GM18498 (cell line): ENCODE data around the gene CASS4.

Source experiments
- ATAC-seq: cut with Tn5 transposase; IDR thresholded peaks from one replicate; pipeline ENCODE4 v1.9.1; 2021; ENCODE audit warnings: mild to moderate bottlenecking, moderate library complexity; ENCODE audit not compliant: unreplicated experiment

The CASS4 gene

DNA sequence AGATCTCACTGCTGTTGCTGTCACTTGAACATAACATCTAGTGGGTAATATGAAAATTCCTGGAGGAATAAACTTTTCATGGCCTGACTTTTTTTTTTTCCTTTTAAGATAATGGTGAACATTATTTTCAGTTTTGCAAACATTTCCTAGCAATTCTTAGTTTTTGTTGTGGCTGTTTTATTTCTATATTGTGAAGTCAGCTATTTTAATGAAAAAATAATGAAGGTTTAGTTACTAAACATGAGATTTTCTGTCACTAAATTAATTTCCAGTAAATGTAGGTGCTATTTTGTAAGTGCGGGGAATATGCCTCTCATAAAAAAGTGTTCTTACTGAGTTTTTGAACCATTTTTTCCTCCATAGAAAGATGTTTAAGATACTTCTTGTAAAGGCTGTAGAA lies 89.1 kb downstream of the CASS4 start:
- ATAC-seq, result no peak

DNA sequence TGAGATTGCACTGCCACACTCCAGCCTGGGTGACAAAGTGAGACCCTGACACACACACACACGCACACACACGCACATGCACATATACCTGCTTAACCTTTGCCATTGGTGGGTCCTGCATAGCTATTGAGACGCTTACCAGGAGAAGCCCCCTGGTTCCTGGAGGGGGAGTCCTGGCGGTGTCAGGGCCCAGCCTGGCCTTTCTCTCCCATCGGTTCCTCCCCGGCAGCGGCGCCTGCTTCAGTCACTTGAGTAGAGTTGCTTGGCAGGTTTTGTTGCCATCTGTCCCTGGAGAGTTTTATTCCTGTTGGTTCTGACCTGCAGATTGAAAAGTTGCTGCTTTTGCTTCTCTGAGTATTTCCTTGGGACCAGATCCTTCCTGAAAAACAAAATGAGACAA lies 91.9 kb downstream of the CASS4 start:
- no peak for ATAC-seq

DNA sequence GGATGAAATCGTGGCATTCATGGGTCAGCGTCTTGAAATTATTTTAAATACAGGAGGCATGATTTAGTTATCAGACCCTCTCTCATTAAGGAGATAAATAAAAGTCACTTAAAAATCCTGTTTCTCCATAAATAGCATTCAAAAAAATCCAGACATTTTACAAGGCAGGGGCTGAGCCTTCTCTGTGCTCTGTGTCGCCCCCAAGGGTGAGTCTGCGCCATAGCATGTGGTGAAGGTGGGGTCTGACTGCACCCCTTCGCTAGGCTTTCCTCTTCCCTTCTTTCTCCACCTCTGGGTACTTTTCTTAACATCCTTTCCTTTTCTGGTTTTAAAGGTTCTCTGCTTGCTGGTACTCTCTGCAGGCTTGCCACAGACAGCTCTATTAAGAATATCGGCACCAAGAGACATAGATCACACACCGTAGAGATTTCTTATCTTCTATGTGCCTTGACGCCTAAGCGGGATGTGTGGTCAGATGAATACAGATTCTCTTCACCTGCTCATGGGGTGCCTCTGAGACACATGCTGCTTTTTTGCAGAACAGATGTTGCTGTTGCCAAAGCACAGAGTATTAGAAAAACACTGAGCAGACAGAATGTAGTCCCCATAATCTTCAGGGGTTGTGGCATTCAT lies 92.4 kb downstream of the CASS4 start:
- no peak for ATAC-seq

DNA sequence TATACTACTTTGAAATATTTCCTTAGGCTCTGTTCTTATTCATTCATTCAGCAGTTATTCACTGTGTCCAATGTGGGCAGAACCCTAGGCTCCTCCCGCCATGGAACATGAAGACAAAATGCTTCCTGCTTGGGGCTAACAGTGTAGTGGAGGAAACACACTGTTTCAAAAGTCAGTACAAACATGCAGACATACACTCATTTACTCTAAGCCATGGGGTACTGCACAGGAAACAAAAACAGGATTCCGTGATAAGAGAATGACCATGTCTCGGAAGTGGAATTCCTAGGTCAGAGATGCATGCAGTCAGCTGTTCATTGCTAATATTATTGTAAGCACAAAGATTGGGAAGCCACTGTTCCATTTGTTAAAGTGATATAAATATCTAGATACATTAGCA lies 94.0 kb downstream of the CASS4 start:
- ATAC-seq, result no peak
